ENCODE measurements around the gene PCNT. TPM values are rescaled to one million over a fixed set of nuclear protein-coding genes. Genes with fewer than 3 reads are reported as not detected.

PCNT gene
- total RNA-seq, 1 experiment from 2014 or later: 41.0 TPM

DNA sequence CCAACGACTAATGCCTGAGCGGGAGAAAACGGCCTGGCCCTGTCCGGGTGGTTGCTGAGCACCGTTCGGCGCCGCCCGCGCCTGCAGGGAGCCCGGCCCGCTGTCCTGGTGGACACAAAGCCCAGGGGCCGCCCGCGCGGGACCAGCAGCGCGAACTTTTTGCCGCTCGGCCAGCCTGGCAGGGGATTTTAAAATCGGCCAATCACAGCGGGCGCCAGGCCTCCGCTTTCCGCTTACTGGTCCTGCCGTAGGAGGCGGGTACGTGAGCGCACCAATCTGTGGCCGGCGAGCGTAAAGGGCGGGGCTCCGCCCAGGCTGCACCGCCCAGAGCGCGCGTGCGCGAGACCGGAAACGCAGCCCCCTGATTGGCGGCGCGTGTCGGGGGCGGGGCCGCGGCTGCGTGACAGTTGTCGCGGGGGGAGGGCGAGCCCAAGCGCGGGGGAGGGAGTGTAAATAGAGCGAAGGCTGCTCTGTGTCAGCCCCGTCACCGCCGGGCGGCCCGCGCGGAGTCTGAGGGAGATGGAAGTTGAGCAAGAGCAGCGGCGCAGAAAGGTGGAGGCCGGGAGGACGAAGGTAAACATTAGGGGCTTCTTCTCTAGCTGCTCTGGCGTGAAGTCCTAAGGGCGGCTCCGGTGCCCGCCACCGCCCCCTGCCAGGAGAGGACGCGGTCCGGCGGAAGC lies at the start of gene PCNT, which contains the start of gene C21orf58 (continued):
- TF ChIP-seq, protein P1, sequence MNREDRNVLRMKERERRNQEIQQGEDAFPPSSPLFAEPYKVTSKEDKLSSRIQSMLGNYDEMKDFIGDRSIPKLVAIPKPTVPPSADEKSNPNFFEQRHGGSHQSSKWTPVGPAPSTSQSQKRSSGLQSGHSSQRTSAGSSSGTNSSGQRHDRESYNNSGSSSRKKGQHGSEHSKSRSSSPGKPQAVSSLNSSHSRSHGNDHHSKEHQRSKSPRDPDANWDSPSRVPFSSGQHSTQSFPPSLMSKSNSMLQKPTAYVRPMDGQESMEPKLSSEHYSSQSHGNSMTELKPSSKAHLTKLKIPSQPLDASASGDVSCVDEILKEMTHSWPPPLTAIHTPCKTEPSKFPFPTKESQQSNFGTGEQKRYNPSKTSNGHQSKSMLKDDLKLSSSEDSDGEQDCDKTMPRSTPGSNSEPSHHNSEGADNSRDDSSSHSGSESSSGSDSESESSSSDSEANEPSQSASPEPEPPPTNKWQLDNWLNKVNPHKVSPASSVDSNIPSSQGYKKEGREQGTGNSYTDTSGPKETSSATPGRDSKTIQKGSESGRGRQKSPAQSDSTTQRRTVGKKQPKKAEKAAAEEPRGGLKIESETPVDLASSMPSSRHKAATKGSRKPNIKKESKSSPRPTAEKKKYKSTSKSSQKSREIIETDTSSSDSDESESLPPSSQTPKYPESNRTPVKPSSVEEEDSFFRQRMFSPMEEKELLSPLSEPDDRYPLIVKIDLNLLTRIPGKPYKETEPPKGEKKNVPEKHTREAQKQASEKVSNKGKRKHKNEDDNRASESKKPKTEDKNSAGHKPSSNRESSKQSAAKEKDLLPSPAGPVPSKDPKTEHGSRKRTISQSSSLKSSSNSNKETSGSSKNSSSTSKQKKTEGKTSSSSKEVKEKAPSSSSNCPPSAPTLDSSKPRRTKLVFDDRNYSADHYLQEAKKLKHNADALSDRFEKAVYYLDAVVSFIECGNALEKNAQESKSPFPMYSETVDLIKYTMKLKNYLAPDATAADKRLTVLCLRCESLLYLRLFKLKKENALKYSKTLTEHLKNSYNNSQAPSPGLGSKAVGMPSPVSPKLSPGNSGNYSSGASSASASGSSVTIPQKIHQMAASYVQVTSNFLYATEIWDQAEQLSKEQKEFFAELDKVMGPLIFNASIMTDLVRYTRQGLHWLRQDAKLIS (CRISPR knock-in tag; IDR thresholded peaks at IDR 0.05; ENCODE audit: borderline replicate concordance): no peak
- peak; percentile 80 for TF ChIP-seq TEAD1 (CRISPR knock-in tag; IDR thresholded peaks at IDR 0.05)
- TF ChIP-seq, protein P2, sequence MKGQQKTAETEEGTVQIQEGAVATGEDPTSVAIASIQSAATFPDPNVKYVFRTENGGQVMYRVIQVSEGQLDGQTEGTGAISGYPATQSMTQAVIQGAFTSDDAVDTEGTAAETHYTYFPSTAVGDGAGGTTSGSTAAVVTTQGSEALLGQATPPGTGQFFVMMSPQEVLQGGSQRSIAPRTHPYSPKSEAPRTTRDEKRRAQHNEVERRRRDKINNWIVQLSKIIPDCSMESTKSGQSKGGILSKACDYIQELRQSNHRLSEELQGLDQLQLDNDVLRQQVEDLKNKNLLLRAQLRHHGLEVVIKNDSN (CRISPR knock-in tag; IDR thresholded peaks at IDR 0.05): peak; percentile 47; the same call in 1 of the 2 replicates
- TF ChIP-seq MYBL2 (CRISPR knock-in tag; IDR thresholded peaks at IDR 0.05): peak; percentile 99
- TF ChIP-seq, protein P3, sequence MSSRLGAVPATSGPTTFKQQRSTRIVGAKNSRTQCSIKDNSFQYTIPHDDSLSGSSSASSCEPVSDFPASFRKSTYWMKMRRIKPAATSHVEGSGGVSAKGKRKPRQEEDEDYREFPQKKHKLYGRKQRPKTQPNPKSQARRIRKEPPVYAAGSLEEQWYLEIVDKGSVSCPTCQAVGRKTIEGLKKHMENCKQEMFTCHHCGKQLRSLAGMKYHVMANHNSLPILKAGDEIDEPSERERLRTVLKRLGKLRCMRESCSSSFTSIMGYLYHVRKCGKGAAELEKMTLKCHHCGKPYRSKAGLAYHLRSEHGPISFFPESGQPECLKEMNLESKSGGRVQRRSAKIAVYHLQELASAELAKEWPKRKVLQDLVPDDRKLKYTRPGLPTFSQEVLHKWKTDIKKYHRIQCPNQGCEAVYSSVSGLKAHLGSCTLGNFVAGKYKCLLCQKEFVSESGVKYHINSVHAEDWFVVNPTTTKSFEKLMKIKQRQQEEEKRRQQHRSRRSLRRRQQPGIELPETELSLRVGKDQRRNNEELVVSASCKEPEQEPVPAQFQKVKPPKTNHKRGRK (CRISPR knock-in tag; IDR thresholded peaks at IDR 0.05; ENCODE audit: borderline replicate concordance): no peak
- TF ChIP-seq, protein P4, sequence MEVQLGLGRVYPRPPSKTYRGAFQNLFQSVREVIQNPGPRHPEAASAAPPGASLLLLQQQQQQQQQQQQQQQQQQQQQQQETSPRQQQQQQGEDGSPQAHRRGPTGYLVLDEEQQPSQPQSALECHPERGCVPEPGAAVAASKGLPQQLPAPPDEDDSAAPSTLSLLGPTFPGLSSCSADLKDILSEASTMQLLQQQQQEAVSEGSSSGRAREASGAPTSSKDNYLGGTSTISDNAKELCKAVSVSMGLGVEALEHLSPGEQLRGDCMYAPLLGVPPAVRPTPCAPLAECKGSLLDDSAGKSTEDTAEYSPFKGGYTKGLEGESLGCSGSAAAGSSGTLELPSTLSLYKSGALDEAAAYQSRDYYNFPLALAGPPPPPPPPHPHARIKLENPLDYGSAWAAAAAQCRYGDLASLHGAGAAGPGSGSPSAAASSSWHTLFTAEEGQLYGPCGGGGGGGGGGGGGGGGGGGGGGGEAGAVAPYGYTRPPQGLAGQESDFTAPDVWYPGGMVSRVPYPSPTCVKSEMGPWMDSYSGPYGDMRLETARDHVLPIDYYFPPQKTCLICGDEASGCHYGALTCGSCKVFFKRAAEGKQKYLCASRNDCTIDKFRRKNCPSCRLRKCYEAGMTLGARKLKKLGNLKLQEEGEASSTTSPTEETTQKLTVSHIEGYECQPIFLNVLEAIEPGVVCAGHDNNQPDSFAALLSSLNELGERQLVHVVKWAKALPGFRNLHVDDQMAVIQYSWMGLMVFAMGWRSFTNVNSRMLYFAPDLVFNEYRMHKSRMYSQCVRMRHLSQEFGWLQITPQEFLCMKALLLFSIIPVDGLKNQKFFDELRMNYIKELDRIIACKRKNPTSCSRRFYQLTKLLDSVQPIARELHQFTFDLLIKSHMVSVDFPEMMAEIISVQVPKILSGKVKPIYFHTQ (CRISPR knock-in tag; IDR thresholded peaks at IDR 0.05): no peak
- 0 out of 2 replicates have a peak, but pooled peaks have one; percentile 43 for TF ChIP-seq JUN (CRISPR knock-in tag; IDR thresholded peaks at IDR 0.05)
- TF ChIP-seq, protein P5, sequence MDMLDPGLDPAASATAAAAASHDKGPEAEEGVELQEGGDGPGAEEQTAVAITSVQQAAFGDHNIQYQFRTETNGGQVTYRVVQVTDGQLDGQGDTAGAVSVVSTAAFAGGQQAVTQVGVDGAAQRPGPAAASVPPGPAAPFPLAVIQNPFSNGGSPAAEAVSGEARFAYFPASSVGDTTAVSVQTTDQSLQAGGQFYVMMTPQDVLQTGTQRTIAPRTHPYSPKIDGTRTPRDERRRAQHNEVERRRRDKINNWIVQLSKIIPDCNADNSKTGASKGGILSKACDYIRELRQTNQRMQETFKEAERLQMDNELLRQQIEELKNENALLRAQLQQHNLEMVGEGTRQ (CRISPR knock-in tag; IDR thresholded peaks at IDR 0.05): peak; percentile 38; the same call in 1 of the 2 replicates
- TF ChIP-seq HMGA2 (CRISPR knock-in tag; IDR thresholded peaks at IDR 0.05): no peak
- TF ChIP-seq FOXK1 (CRISPR knock-in tag; IDR thresholded peaks at IDR 0.05): peak; percentile 83
- TF ChIP-seq KAT7 (CRISPR knock-in tag; IDR thresholded peaks at IDR 0.05; ENCODE audit: borderline replicate concordance): no peak; the same call in 1 of the 2 replicates

GRCh38 chr21:46274797-46275390 lies 49.1 kb upstream of the PCNT start:
- ATAC-seq (no peak), DNase-seq (ENCODE audit: low spot score) (no peak)
- no peaks in the 10 kb centered on the region for H3K4me1 Mint-ChIP-seq
- no peak overlapping the region; the same call in 1 of the 2 replicates for H3K27ac Mint-ChIP-seq
- H3K9me3 Mint-ChIP-seq: no peaks in the 10 kb centered on the region
- ChIA-PET POLR2A (no interaction called here), CTCF (no interaction called here)
- H3K4me3 Mint-ChIP-seq: no peak overlapping the region
- H3K27me3 Mint-ChIP-seq (ENCODE audit: low read depth): no peaks in the 10 kb centered on the region
- H3K36me3 Mint-ChIP-seq: peaks cover 69% of the 10 kb centered on the region
- TF ChIP-seq ZNF425 (CRISPR knock-in tag; conservative IDR thresholded peaks at IDR 0.05): no peak
- no peak for TF ChIP-seq GRHL2 (CRISPR knock-in tag; IDR thresholded peaks at IDR 0.05; ENCODE audit: insufficient replicate concordance, severe bottlenecking)
- no peak for TF ChIP-seq ATF2 (CRISPR knock-in tag; IDR thresholded peaks at IDR 0.05; ENCODE audit: borderline replicate concordance, low read depth)
- TF ChIP-seq HMGA2 (CRISPR knock-in tag; IDR thresholded peaks at IDR 0.05): no peak
- no peak for TF ChIP-seq ZNF317 (CRISPR knock-in tag; IDR thresholded peaks at IDR 0.05; ENCODE audit: borderline replicate concordance, low read depth)
- no peak for TF ChIP-seq ZNF396 (CRISPR knock-in tag; IDR thresholded peaks at IDR 0.05; ENCODE audit: borderline replicate concordance)
- TF ChIP-seq CREM (CRISPR knock-in tag; IDR thresholded peaks at IDR 0.05): no peak
- no peak for TF ChIP-seq SMAD4 (CRISPR knock-in tag; IDR thresholded peaks at IDR 0.05)
- TF ChIP-seq CBFB (CRISPR knock-in tag; IDR thresholded peaks at IDR 0.05; ENCODE audit: low read depth): no peak
- no peak for TF ChIP-seq RORB (CRISPR knock-in tag; IDR thresholded peaks at IDR 0.05)
